CD4-positive, alpha-beta T cell treated with Interleukin-15 for 4 hours (primary cell): ENCODE data around the gene ZBTB45.
A peak's percentile ranks its signal among the peaks of the same experiment; 100 is the strongest.
"Not testable (repeated sequence)": the region's sequence is repeated elsewhere in the genome, so short reads cannot be mapped to it uniquely, and the experiment has no call there.

ENCODE experiments used
- DNase-seq: peaks from one replicate; pipeline ENCODE4 v3.0.0-alpha.2; 2020; ENCODE audit warnings: low spot score

ZBTB45 gene

GRCh38 chr19:58554494-58555368 is 35.1 kb upstream of the ZBTB45 start, which contains the start of gene CHMP2A:
Gene CHMP2A (minus strand): TSS chr19:58555105. CDS start chr19:58554212, 893 bp downstream.
- DNase-seq: peak; percentile 97

- no peak for DNase-seq
Observed at GRCh38 chr19:58553799-58554493, 34.3 kb upstream of the ZBTB45 start.

- DNase-seq: no peak
Observed at GRCh38 chr19:58552655-58553054, 33.0 kb upstream of the ZBTB45 start.

GRCh38 chr19:58551577-58552471 is 32.2 kb upstream of the ZBTB45 start:
- no peak for DNase-seq

- DNase-seq: no peak
Observed at GRCh38 chr19:58551123-58551497, 31.5 kb upstream of the ZBTB45 start.

- no peak for DNase-seq
Observed at GRCh38 chr19:58550362-58551122, 30.9 kb upstream of the ZBTB45 start.

- DNase-seq: no peak
Observed at GRCh38 chr19:58549664-58550361, 30.2 kb upstream of the ZBTB45 start.

- DNase-seq: no peak
Observed at GRCh38 chr19:58548859-58549663, 29.5 kb upstream of the ZBTB45 start.

- no peak for DNase-seq
Observed at GRCh38 chr19:58547323-58548312, 28.0 kb upstream of the ZBTB45 start.

GRCh38 chr19:58546019-58546530 is 26.5 kb upstream of the ZBTB45 start:
- DNase-seq: no peak

GRCh38 chr19:58545286-58546018 is 25.8 kb upstream of the ZBTB45 start:
- DNase-seq: no peak

- peak; percentile 79 for DNase-seq
Observed at GRCh38 chr19:58544591-58545285, 25.1 kb upstream of the ZBTB45 start.

GRCh38 chr19:58543826-58544590 is 24.4 kb upstream of the ZBTB45 start, which contains the start of gene TRIM28:
Gene TRIM28 (plus strand): TSS chr19:58544064. CDS start chr19:58544758, 694 bp downstream.
- DNase-seq: peak; percentile 100

GRCh38 chr19:58542641-58543372 is 23.2 kb upstream of the ZBTB45 start:
- DNase-seq: not testable (repeated sequence)

GRCh38 chr19:58539169-58539559 is 19.6 kb upstream of the ZBTB45 start:
- DNase-seq: not testable (repeated sequence)
